ENCODE results near the gene LMTK3.
A peak's percentile ranks its signal among the peaks of the same experiment; 100 is the strongest.

LMTK3 gene

GRCh38 chr19:48443731-48444128 lies 67.9 kb downstream of the LMTK3 start:
- no peak for DNase-seq

GRCh38 chr19:48443256-48443655 lies 68.4 kb downstream of the LMTK3 start:
- DNase-seq, result peak; percentile 69

GRCh38 chr19:48442116-48443035 lies 69.3 kb downstream of the LMTK3 start:
- DNase-seq, result no peak

GRCh38 chr19:48441360-48442050 lies 70.1 kb downstream of the LMTK3 start:
- no peak for DNase-seq

- no peak for DNase-seq
Measured at GRCh38 chr19:48436586-48436985, 75.0 kb downstream of the LMTK3 start.
